GM19035 (cell line): Measurements from ENCODE around the gene KLHL3.
A peak's percentile ranks its signal among the peaks of the same experiment; 100 is the strongest.
"Not testable (repeated sequence)": the region's sequence is repeated elsewhere in the genome, so short reads cannot be mapped to it uniquely, and the experiment has no call there.

Experiments
- ATAC-seq: cut with Tn5 transposase; IDR thresholded peaks from one replicate; pipeline ENCODE4 v1.9.1; 2021; ENCODE audit not compliant: unreplicated experiment

KLHL3 gene

DNA sequence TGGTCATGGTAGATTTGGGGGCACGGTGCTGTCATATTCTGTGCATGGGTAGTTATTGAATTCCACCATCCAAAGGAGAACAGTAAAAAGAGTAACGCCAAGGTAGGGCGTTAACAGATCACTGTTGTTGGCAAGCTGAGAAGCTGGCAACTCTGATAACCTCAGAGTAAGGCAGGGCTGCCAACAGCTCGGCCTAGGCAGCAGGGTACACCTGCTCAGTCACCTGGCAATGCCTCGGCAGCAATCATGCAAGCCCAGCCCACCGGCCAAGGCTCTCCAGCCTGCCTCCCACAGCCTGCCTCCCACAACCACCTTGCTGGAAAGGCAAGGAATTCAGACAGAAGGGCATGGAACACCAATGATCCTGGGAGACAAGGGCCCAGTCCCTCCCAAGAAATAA lies 63.9 kb downstream of the KLHL3 start:
- ATAC-seq, result no peak

DNA sequence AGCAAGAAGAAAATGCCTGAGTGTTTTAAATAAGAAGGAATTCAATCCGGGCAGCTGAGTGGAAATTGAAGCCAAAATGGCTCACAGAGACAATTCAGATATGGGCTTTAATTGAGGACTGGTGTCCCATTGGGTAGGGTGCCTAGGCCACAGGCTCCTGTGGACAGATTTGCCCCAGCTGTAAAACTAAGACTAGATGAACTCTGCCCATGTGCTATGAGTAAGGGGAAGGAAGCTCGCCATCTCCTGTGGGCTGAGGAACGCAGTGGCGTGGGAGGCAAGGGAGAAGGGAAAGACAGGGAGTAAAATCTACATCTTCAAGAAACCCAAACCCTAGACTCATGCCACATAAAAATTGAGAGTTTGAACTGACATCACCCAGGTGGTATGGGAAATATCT lies 66.1 kb downstream of the KLHL3 start:
- ATAC-seq, result no peak

DNA sequence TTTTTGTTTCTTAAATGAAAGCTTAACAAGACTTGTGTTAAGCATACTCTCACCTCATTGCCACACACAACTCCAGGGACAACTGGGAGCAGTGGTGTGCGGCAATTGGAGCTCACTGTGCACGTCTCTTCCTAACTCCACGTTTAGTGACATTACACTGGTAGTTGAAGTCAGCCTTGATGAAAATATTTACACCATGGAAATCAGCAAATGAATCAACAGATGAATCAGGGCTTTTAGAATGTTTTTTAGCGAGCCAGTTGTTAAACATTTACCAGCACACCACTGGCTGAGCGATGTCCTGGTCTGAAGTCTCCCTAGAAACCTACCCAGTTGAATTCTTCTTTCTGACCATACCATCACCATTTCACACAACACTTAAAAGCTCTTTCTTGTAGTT lies 67.3 kb downstream of the KLHL3 start:
- no peak for ATAC-seq

DNA sequence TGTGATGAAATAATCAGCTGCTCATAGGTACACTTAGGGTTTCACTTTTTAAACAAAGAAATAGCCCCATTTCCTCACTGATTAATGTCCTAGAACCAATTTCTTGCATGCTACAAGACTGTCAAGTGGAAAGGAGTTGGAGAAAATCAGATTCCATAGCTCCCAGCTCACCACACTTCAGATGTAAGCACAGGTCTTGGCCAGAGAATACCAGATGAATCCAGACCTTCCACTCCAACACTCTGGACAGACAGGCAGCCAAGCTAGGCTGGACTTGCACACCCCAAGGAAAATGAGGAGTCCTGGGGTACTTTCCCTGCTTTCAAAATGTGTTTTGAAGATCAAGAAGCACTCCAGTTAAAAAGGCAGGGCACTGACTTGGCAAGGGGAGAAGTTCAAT lies 68.5 kb downstream of the KLHL3 start:
- ATAC-seq, result no peak

DNA sequence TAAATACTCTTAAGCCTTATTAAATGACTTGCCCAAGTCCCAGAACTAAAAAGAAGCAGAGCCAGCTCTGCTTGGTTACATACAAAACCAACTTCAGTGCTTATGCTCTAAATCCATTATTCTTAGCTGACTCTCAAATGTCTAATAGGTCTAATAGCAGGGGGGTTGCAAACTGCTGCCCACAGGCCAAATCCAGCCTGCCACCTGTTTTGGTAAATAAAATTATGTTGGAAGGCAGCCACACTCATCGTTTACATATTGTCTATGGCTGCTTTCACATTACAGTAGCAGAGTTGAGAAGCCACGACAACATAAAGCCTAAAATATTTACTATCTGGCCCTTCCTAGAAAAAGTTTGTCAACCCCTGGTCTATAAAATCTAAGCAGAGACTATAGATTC lies 69.0 kb downstream of the KLHL3 start:
- no peak for ATAC-seq

DNA sequence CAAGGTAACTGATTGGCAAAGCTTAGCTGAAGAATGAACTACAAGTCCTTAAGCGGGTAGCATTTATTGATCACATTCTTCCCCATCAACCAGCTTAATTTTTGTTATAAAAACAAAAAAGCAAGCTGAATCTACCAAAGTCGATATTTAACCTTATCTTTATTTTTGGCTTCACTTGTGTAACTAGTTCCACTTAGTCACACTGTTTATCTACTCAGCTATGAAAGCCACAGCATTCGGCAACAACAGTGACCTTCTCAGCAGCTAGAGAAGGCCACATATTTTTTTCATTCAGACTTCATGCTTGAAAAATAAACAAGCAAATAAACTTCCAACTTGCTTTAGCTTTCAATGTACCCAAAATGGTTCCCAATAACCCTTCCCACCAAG lies 69.4 kb downstream of the KLHL3 start:
- ATAC-seq, result peak; percentile 44

DNA sequence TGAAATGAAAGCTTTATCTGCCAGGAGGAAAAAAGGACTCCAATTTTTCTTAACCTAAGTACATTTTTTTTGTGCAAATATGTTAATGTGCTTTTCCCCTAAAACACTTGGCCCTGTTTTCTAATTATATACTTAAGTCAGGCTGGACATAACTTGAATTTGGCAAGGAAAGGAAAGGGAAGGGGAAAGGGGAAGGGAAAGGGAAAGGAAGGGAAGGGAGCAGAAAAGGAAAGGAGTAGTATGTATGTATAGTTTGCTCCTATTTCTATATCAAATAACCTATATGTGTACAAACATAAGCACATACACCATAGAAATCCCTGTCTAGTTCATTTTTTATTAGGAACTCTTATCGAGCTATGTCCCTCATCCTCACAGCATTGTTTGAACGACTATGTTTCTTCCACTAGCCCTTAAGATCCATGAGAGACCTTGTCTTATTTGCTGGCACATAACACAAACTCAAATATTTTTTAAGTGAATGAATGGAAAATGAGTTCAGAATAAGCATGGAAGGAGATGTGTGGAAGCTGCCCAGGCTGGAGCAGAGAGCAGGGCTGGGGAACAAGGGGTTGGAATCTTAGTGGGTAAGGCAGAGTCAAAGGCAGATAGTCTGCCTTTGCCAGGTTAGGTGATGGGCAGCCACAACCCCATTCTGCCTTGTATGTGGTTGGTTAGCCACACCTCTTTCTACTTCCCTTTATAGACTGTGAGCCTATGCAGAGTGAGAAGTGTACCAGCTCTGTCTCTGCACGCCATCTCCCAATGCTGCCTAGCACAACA lies 70.0 kb downstream of the KLHL3 start:
- ATAC-seq, result peak; percentile 99

DNA sequence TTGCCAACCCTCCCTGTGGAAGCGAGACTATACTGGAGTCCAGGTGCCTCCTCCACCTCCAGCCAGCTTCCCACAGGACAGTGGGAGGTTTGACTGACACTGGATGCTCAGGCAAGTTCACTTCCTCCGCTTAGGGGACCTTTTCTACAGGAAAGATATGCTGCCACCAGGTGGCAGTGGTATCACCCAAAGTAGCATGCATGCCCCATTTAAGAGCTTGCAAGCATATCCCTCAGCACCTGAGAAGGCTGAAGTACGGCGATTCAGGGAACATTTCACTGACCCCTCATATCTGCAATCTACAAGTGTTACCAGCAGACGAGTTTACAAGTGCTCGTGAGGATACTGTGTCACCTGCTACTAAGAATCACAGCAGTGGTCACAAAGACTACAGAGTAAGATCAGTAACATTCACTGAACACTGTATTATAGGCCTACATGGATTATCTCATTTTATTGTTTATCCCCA lies 75.5 kb downstream of the KLHL3 start:
- peak; percentile 86 for ATAC-seq

DNA sequence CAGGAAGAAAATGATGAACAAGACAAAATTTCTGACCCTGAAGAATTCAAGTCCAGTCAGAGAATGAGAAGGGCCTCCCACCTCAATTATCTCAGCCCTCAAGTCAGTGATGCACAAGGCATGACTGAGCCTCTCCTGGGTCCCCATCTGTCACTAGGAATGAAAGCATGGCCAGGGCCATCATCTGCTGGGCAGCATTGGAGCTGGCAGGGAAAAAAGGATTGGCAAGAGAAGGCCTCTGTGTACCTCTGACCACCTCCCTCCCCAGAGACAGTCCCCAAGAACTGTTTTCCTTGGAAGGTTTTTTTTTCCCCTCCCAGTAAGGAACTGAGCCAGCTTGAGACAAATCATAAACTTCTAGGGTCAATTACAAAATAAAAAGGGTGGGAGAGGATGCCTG lies 76.7 kb downstream of the KLHL3 start:
- ATAC-seq, result no peak

DNA sequence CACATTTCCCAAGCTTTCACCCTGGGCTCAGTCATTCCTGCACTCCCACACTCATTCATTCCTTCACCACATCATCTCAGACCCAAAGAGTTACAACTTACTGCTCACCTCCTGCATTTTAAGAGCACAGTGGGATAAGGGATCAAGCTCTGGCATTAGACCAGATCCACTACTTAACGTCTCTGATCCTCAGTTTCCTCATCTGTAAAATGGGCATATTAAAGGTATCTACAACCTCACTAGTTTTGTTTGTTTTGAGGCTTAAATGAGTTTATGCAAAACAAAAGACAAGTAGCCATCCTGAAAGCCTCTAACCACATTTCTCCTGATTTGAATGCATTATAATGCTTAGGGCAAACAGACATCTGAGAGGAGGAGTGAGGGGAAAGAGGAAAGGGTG lies 77.6 kb downstream of the KLHL3 start:
- no peak for ATAC-seq

DNA sequence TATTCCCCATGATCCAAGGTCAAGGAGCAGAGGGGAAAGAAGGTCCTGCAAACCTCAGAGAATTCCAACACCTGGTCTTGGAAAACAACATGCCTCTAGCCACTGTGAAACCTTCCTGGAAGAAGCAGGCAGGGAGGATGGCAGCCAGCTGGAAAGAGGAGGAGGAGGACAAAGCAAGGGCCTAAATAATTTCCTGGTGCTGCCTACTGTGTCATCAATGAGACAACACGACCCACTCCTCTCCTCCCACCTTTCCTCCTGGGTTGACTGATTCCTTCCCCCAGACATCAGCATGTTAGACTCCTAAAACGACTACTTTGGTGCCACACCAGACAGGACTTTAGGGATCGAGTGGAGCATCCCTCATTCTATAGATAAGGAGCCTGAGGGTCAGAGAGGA lies 78.8 kb downstream of the KLHL3 start:
- no peak for ATAC-seq

DNA sequence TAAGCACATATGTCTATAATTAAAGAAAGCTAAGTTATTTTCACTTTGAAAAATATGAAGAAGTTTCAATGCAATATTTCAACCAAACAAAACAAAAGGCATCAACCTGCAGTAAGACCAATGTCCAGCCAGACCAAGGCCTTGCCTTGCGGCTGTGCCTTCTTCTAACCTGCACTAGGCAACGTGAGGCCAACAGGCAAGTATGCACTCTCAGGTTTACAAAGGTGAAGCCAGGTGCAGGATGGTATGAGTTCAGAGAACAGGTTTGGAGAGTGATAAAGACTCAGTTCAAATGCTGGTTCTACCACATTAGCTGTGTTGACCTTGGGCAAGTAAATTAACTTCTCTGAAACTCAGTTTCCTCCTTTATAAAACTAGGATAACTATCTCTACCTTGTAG lies 79.3 kb downstream of the KLHL3 start:
- no peak for ATAC-seq

DNA sequence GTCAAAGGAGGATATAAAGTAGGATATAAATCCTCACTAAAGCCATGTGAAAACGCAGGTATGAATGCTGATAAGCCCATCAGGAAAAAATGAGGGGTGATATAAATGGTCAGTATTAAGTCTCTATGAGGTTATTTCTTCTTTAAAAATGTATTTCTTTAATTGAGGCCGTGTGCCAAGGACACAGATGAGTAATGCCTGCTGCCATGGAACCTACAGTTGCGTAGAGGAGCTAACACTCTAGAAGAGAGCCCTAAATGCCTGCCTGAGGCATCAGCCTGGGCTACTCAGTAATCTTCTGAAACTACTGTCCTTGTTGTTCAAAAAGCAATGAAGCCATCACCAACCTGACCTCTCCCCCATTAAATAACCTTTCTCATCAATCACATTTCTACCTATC lies 84.9 kb downstream of the KLHL3 start:
- no peak for ATAC-seq

DNA sequence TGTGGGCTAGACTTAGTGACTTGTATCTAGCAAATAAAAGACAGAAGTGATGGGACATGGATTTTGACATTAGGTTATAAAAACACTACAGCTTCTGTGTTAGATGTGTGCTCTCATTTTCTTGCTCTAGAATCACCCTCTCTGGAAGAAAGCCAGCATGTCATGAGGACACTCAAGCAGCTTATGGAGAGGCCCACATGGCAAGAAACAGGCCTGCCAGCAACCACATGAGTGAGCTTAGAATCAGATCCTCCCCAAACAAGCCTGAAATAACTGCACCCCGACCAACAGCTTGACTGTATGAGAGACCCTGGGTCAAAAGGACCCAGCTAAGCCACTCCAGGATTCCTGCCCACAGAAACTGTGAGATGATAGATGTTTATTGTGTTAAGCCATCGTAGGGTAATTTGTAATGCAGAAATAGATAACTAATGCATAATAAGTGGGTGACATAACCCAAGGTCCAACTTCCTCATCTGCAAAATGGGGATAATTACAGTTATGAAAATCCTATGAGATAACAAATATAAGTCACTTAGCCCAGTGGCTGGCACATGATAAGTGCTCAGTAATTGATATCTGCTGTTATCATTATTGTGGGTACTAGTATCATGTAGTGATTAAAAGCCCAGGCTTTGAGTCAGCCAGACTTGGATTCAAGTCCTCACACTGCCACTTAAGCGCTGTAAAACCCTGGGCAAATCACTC lies 86.5 kb downstream of the KLHL3 start:
- ATAC-seq, result no peak

DNA sequence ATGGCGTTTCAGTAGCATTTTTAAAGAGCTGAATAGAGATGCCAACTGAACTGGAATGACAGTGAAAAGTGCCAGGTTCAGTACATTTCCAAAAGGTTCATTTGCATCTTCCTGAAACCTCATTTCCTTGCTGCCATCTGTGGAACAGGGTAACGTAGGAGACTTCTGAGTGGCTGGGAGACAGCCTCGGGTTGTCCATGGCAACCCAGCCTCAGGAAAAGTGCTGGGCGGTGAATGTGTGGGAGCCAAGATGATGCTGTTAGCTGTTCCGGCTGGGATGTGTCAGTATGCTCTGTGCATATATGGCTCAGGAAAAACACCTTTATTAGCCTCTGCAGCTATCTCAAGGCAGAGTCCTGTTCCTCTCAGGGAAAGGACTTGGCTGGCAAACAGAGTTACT lies 87.5 kb downstream of the KLHL3 start:
- ATAC-seq, result no peak

DNA sequence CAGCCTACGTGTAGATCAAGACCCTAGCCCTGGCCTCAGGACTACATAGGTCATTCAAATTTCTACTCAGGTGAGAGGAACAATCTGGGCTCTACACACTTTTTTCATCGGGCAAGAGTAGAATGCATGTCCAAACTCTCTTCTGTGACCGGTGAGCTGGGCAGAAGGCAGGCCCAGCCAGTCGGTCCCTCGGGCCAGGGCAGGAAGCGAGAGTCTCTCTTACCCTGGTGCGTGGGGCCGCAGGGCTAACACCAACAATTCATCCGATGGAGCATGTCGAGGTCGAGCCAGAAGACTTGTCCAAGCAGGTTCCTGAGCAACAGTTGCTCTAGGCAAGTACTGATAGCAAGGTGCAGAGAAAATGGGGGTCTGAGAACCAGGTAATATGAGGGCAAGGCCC lies 88.5 kb downstream of the KLHL3 start:
- no peak for ATAC-seq

DNA sequence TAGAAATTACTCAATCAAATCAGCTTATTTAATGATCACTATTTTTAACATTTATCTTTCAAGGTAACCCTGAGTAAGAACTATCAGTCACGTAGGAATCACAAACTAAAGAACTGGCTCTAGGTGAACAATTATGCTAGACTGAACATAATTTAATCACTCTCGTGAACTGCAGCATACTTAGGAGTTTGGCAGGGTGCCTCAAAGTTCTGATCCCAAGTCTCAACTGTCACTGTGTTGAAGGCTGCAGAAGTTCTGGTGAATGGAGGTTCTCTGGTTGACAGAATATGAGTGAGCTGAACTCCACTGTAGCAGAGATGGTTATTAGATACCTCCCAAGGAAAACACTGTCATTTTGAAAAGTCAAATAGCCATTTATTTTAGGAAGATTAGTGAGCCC lies 89.1 kb downstream of the KLHL3 start:
- no peak for ATAC-seq

DNA sequence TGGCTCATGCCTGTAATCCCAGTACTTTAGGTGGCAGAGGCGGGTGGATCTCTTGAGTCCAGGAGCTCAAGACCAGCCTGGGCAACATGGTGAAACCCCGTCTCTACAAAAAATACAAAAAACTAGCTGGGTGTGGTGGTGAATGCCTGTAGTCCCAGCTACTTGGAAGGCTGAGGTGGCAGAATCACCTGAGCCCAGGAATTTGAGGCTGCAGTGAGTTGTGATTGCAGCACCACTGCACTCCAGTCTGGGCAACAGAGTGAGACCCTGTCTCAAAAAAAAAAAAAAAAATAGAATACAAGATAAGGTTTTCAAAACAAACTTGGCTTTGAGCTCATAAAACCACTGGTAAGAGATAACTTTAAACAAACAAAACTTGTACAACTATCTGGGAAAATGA lies 92.8 kb downstream of the KLHL3 start:
- ATAC-seq, result not testable (repeated sequence)

DNA sequence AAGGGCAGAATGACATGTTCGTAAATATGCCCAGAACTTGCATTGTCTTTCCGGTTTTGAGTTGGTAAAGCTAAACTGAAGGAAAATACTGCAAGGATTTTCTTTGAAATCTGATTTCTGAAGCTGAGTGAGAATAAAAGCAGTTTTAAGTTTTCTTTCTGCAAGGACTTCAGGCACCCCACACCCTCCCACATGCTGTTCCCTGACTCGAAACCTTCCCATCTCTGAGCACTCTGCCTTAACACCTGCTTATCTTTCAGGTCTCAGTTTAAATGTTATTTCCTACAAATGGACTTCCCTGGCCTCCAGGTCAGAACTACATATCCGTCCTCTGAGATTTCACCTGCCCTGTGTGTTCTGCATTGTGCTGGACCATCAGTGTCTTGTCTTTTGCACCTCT lies 93.8 kb downstream of the KLHL3 start:
- no peak for ATAC-seq

DNA sequence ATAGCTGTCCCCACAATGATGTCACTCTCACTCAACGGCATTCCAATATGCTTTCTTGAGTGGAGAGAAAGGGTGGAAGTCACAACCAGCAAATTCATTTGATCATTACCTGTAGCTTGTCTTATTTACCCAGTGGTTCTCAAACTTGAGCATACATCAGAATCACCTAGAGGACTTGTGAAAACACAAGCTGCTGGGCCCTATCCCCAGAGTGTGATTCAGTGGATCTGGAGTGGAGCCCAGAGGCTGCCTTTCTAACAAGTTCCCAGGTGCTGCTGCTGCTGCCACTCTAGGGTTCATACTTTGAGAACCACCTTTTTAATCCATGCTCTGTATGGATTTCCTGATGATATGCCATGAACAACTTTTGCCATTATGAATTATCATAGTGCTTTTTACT lies 94.7 kb downstream of the KLHL3 start:
- no peak for ATAC-seq

DNA sequence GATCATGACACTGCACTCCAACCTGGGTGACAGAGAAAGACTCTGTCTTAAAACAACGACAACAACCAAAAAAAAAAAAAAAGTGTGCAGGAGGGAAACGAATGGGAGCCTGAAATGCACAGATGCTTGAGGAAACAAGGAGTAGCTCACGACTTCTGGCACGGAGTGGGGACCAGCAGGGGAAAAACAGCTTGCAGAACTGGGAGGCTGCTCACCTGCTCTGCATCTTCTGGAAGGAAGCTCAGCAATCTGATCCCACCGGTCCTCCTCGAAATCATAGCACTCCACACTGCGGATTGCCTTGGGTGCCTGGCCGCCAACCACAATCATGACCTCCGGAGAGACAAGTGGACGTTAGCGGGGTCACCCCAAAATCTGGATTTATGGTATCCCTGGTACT lies 96.2 kb downstream of the KLHL3 start:
- no peak for ATAC-seq

DNA sequence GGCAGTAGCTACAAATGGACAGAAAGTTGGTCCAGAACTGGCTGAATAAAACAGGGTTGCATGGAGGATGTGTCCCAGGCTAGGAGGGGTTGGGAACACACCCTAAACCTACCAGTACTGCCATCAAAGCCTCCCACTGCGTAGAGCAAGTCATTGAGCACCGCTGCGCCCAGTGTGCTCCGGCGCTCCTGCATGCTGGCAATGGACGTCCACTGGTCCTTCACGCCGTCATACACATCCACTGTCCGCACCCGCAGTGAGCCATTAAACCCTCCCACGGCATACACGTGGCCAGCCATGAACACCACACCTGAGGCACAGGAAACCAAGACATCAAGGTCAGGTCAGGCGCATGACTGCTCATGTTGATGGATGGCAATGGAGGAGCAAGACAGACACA lies 97.0 kb downstream of the KLHL3 start:
- no peak for ATAC-seq
